HEK293T (cell line): ENCODE data around the gene SOBP.
"Not testable (repeated sequence)": the region's sequence is repeated elsewhere in the genome, so short reads cannot be mapped to it uniquely, and the experiment has no call there.

Experiments used
- CTCF ChIA-PET: fragments of 350-600 bp; formaldehyde crosslinking; extraction: SDS; loops from one replicate; lab custom pipeline; 2021; ENCODE audit warnings: antibody characterized with exemption, inconsistent platforms; lab: Yijun Ruan, JAX
- POLR2A ChIA-PET: fragments of 350-600 bp; formaldehyde crosslinking; extraction: SDS; loops from one replicate; lab custom pipeline; 2020; ENCODE audit warnings: antibody characterized with exemption, inconsistent platforms; lab: Yijun Ruan, JAX
- DNase-seq: peaks from one replicate; pipeline ENCODE4 v3.0.0; 2012; ENCODE audit warnings: mixed read lengths; ENCODE audit errors: extremely low spot score
- ARNT ChIP-seq: fragments of 450-650 bp; IDR thresholded peaks from 2 replicates; pipeline ENCODE4 v1.6.1; 2017; ENCODE audit warnings: mild to moderate bottlenecking
- BHLHE40 ChIP-seq: fragments of 450-650 bp; IDR thresholded peaks from 2 replicates; pipeline ENCODE4 v1.6.1; 2016; ENCODE audit warnings: mild to moderate bottlenecking, moderate library complexity, borderline replicate concordance
- CTBP1 ChIP-seq: fragments of 450-650 bp; IDR thresholded peaks from 2 replicates; pipeline ENCODE4 v1.6.1; 2016; ENCODE audit warnings: borderline replicate concordance
- ELF4 ChIP-seq: fragments of 450-650 bp; IDR thresholded peaks from 2 replicates; pipeline ENCODE4 v1.6.1; 2017; ENCODE audit warnings: antibody characterized with exemption
- FOXA1 ChIP-seq: fragments of 450-650 bp; IDR thresholded peaks from 2 replicates; pipeline ENCODE4 v1.6.1; 2016; ENCODE audit warnings: mild to moderate bottlenecking
- FOXK2 ChIP-seq: fragments of 450-650 bp; IDR thresholded peaks from 2 replicates; pipeline ENCODE4 v1.6.1; 2016; ENCODE audit warnings: mild to moderate bottlenecking
- FOXM1 ChIP-seq: fragments of 450-650 bp; IDR thresholded peaks from 2 replicates; pipeline ENCODE4 v1.6.1; 2017; ENCODE audit warnings: mild to moderate bottlenecking, borderline replicate concordance
- HDGF ChIP-seq: fragments of 450-650 bp; IDR thresholded peaks from 2 replicates; pipeline ENCODE4 v1.6.1; 2017; ENCODE audit warnings: antibody characterized with exemption, borderline replicate concordance
- L3MBTL2 ChIP-seq: fragments of 450-650 bp; conservative IDR thresholded peaks from 2 replicates; pipeline ENCODE4 v1.6.1; 2016; ENCODE audit warnings: mild to moderate bottlenecking
- LEF1 ChIP-seq: fragments of 450-650 bp; IDR thresholded peaks from 2 replicates; pipeline ENCODE4 v1.6.1; 2017; ENCODE audit warnings: mild to moderate bottlenecking, borderline replicate concordance
- NFRKB ChIP-seq: fragments of 450-650 bp; IDR thresholded peaks from 2 replicates; pipeline ENCODE4 v1.6.1; 2016; ENCODE audit warnings: mild to moderate bottlenecking, moderate library complexity
- SP1 ChIP-seq: fragments of 450-650 bp; IDR thresholded peaks from 2 replicates; pipeline ENCODE4 v1.6.1; 2017
- SUZ12 ChIP-seq: fragments of 450-650 bp; IDR thresholded peaks from 2 replicates; pipeline ENCODE4 v1.6.1; 2016; ENCODE audit warnings: mild to moderate bottlenecking
- TARDBP ChIP-seq: fragments of 450-650 bp; IDR thresholded peaks from 2 replicates; pipeline ENCODE4 v1.6.1; 2016
- ZNF384 ChIP-seq: fragments of 450-650 bp; IDR thresholded peaks from 2 replicates; pipeline ENCODE4 v1.6.1; 2016
- TF ChIP-seq, protein P1 (sequence below): fragments of 450-650 bp; IDR thresholded peaks from 2 replicates; pipeline ENCODE4 v1.6.1; 2016

SOBP gene

GRCh38 chr6:107460083-107460631 lies 29.8 kb upstream of the SOBP start:
- TF ChIP-seq SUZ12 (no peak), SP1 (no peak), LEF1 (no peak), CTBP1 (no peak), BHLHE40 (no peak)
- TF ChIP-seq, protein P1, sequence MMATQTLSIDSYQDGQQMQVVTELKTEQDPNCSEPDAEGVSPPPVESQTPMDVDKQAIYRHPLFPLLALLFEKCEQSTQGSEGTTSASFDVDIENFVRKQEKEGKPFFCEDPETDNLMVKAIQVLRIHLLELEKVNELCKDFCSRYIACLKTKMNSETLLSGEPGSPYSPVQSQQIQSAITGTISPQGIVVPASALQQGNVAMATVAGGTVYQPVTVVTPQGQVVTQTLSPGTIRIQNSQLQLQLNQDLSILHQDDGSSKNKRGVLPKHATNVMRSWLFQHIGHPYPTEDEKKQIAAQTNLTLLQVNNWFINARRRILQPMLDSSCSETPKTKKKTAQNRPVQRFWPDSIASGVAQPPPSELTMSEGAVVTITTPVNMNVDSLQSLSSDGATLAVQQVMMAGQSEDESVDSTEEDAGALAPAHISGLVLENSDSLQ: no peak
- ChIA-PET CTCF (interaction anchor here (0.6 to 2.2 kb wide), 5 partner anchors 13 to 168 kb away, joined by 3 to 7 read pairs (median 5); partner anchors contain the start of gene SOBP), POLR2A (interaction anchor here (0.9 to 3.3 kb wide), 17 partner anchors 8 to 346 kb away, joined by 3 to 78 read pairs (median 5); partner anchors contain the start of genes BEND3 and SOBP)
- DNase-seq: no peak

GRCh38 chr6:107466062-107466461 lies 23.9 kb upstream of the SOBP start:
- DNase-seq: no peak
- POLR2A ChIA-PET: no interaction called here
- CTCF ChIA-PET: no interaction called here

GRCh38 chr6:107470364-107470763 lies 19.6 kb upstream of the SOBP start:
- ChIA-PET CTCF (no interaction called here), POLR2A (interaction anchor here (4.7 kb wide), 1 partner anchor 10 kb away, joined by 43 read pairs; the partner anchor contains the start of gene PDSS2)
- DNase-seq: no peak
- TF ChIP-seq FOXK2 (no peak), CTBP1 (no peak), FOXA1 (no peak), FOXM1 (no peak), ZNF384 (no peak)
- TF ChIP-seq, protein P1: peak; percentile 75

More at GRCh38 chr6:107466062-107466461, 23.9 kb upstream of the SOBP start:
- TF ChIP-seq NFRKB (no peak), SUZ12 (no peak), HDGF (no peak), L3MBTL2 (no peak), ARNT (no peak), FOXM1 (no peak)

GRCh38 chr6:107473660-107474059 lies 16.3 kb upstream of the SOBP start:
- DNase-seq: no peak
- ChIA-PET CTCF (interaction anchor here (0.8 to 1.8 kb wide), 2 partner anchors 15 to 20 kb away, joined by 3 to 7 read pairs; partner anchors contain the start of gene PDSS2), POLR2A (interaction anchor here (4.7 kb wide), 1 partner anchor 14 kb away, joined by 43 read pairs; the partner anchor contains the start of gene PDSS2)
- TF ChIP-seq ARNT (no peak), FOXM1 (no peak), HDGF (no peak), ELF4 (no peak), ZNF384 (no peak), TARDBP (no peak), L3MBTL2 (no peak), SP1 (no peak), LEF1 (no peak), FOXK2 (no peak), BHLHE40 (no peak), CTBP1 (no peak), NFRKB (no peak), FOXA1 (no peak), SUZ12 (no peak)
- TF ChIP-seq, protein P1: no peak

GRCh38 chr6:107475360-107475759 lies 14.6 kb upstream of the SOBP start:
- POLR2A ChIA-PET, CTCF ChIA-PET: not testable (repeated sequence)

GRCh38 chr6:107475826-107476225 lies 14.1 kb upstream of the SOBP start:
- DNase-seq, POLR2A ChIA-PET, CTCF ChIA-PET: not testable (repeated sequence)

More at GRCh38 chr6:107475360-107475759, 14.6 kb upstream of the SOBP start:
- not testable (repeated sequence) for DNase-seq

- DNase-seq: no peak
- TF ChIP-seq SUZ12: no peak
- ChIA-PET POLR2A (interaction anchor here (1.0 to 1.6 kb wide), 2 partner anchors 10 to 14 kb away, joined by 3 read pairs; no protein-coding TSS in a partner anchor), CTCF (interaction anchor here (0.6 kb wide), 1 partner anchor 37 kb away, joined by 3 read pairs; no protein-coding TSS in a partner anchor)
Observed at GRCh38 chr6:107479089-107479690, 10.7 kb upstream of the SOBP start.
